Measurements from ENCODE around the gene ZHX3. TPM values are rescaled to one million over a fixed set of nuclear protein-coding genes. Genes with fewer than 3 reads are reported as not detected.

ZHX3 gene
- 4.9 and 5.9 TPM in 2 replicates for total RNA-seq (2014; rRNA removed; shearing (Covaris generic); ENCODE audit: low replicate concordance)

- Histone ChIP-seq H3K9ac (ENCODE audit: low read length) (peak within 1 kb of the TSS; percentile 81), H2AFZ (ENCODE audit: low read length) (peak within 1 kb of the TSS; percentile 99)
Observed at GRCh38 chr20:41317546-41318270, at the start of gene ZHX3. TSS of gene ZHX3 (minus strand) at chr20:41317731. CDS start at chr20:41204916, 112,815 bp downstream.

GRCh38 chr20:41367393-41367695 is 49.8 kb upstream of the ZHX3 start:
- no peak for DNase-seq
- Histone ChIP-seq H3K27ac (ENCODE audit: low read length) (no peak overlapping the region), H3K4me1 (ENCODE audit: low read length) (no peaks in the 10 kb centered on the region), H3K4me2 (ENCODE audit: low read depth, low read length, poor library complexity, severe bottlenecking) (no peak overlapping the region), H3K27me3 (ENCODE audit: low read length) (no peaks in the 10 kb centered on the region), H3K4me3 (ENCODE audit: low read length) (no peak overlapping the region), H3K9ac (ENCODE audit: low read length) (no peak overlapping the region), H4K20me1 (ENCODE audit: insufficient read depth, low read depth, low read length) (no peaks in the 10 kb centered on the region), H3K36me3 (ENCODE audit: insufficient read depth, low read length) (no peaks in the 10 kb centered on the region), H3K79me2 (ENCODE audit: low read length) (no peaks in the 10 kb centered on the region), H2AFZ (ENCODE audit: low read length) (no peak overlapping the region), H3K9me3 (ENCODE audit: low read length) (no peaks in the 10 kb centered on the region), H3K9me2 (replicated peaks; ENCODE audit: insufficient read depth, low read length) (no peaks in the 10 kb centered on the region)

More at GRCh38 chr20:41317546-41318270, at the start of gene ZHX3:
- no peaks in the 10 kb centered on the region for H3K79me2 ChIP-seq (ENCODE audit: low read length)
- H3K4me1 ChIP-seq (ENCODE audit: low read length) = peaks cover 17% of the 10 kb centered on the region
- peak within 1 kb of the TSS; percentile 78 for H3K4me3 ChIP-seq (ENCODE audit: low read length)
- peak; percentile 99 for DNase-seq
- H3K36me3 ChIP-seq (ENCODE audit: insufficient read depth, low read length) = no peaks in the 10 kb centered on the region
- H3K27me3 ChIP-seq (ENCODE audit: low read length) = no peaks in the 10 kb centered on the region; the same call in 1 of the 2 replicates
- peak within 1 kb of the TSS; percentile 98 for H3K4me2 ChIP-seq (ENCODE audit: low read depth, low read length, poor library complexity, severe bottlenecking)
- H3K9me3 ChIP-seq (ENCODE audit: low read length) = no peaks in the 10 kb centered on the region
- H3K9me2 ChIP-seq (replicated peaks; ENCODE audit: insufficient read depth, low read length) = no peaks in the 10 kb centered on the region
- 0 out of 2 replicates have a peak, but pooled peaks cover 4% of the 10 kb centered on the region for H4K20me1 ChIP-seq (ENCODE audit: insufficient read depth, low read depth, low read length)
- no peak within 1 kb of the TSS for H3K27ac ChIP-seq (ENCODE audit: low read length)

- Histone ChIP-seq H3K4me2 (ENCODE audit: low read depth, low read length, poor library complexity, severe bottlenecking) (no peak within 1 kb of the TSS), H3K4me3 (ENCODE audit: low read length) (no peak within 1 kb of the TSS), H3K9ac (ENCODE audit: low read length) (no peak within 1 kb of the TSS), H3K36me3 (ENCODE audit: insufficient read depth, low read length) (no peaks in the 10 kb centered on the region), H3K79me2 (ENCODE audit: low read length) (no peaks in the 10 kb centered on the region), H3K9me3 (ENCODE audit: low read length) (no peaks in the 10 kb centered on the region), H3K9me2 (replicated peaks; ENCODE audit: insufficient read depth, low read length) (no peaks in the 10 kb centered on the region), H3K27ac (ENCODE audit: low read length) (no peak within 1 kb of the TSS), H2AFZ (ENCODE audit: low read length) (no peak within 1 kb of the TSS), H4K20me1 (ENCODE audit: insufficient read depth, low read depth, low read length) (no peaks in the 10 kb centered on the region), H3K27me3 (ENCODE audit: low read length) (no peaks in the 10 kb centered on the region), H3K4me1 (ENCODE audit: low read length) (no peaks in the 10 kb centered on the region)
- no peak for DNase-seq
Observed at GRCh38 chr20:41366546-41367392, 49.2 kb upstream of the ZHX3 start, which contains the start of gene EMILIN3. TSS of gene EMILIN3 (minus strand) at chr20:41366818. CDS start at chr20:41366634, 184 bp downstream.

GRCh38 chr20:41365777-41366545 is 48.4 kb upstream of the ZHX3 start:
- Histone ChIP-seq H3K27me3 (ENCODE audit: low read length) (no peaks in the 10 kb centered on the region), H3K9me2 (replicated peaks; ENCODE audit: insufficient read depth, low read length) (no peaks in the 10 kb centered on the region)

DNA sequence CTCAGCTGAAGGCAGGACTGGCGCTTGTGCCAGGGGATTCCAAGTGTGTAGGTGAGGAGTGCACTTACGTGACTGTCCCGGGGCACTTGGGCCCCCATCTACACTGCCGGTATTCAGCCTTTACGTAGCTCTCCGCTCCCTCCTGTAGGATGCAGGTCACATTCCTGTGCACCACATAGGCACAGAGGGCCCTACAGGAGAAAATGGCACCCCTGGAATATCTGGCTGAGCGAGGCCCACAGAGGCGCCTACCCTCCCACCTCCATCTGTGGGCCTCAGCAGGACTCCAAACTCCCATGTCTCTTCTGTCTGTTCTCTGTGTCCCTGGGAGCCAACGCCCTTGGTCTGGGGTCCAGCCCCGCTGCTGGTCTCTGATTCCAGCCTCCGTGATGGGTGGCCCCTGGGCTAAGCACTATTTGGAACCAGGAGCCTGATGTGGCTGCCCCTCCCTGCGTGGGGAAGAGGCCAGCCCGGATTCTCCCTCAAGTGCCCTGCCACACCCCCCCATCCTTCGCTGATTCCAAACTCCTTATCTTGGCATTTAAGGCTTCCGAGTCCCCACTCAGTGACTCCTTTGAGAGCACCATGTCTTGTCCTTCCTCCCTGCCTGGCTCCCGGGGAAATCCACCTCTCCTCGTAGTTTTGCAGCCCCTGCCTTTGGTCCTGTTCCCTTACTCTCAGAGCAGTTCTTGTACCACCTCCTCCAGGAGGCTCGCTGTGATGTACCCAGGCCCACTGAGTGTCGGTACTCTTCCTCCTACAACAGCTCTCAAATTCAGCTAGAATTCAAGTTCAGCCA is 47.6 kb upstream of the ZHX3 start:
- Histone ChIP-seq H3K9me2 (replicated peaks; ENCODE audit: insufficient read depth, low read length) (no peaks in the 10 kb centered on the region), H3K9me3 (ENCODE audit: low read length) (no peaks in the 10 kb centered on the region), H3K36me3 (ENCODE audit: insufficient read depth, low read length) (no peaks in the 10 kb centered on the region), H3K4me2 (ENCODE audit: low read depth, low read length, poor library complexity, severe bottlenecking) (no peak overlapping the region), H3K79me2 (ENCODE audit: low read length) (no peaks in the 10 kb centered on the region), H3K27ac (ENCODE audit: low read length) (no peak overlapping the region), H3K9ac (ENCODE audit: low read length) (no peak overlapping the region), H3K27me3 (ENCODE audit: low read length) (no peaks in the 10 kb centered on the region), H2AFZ (ENCODE audit: low read length) (no peak overlapping the region), H4K20me1 (ENCODE audit: insufficient read depth, low read depth, low read length) (no peaks in the 10 kb centered on the region), H3K4me3 (ENCODE audit: low read length) (no peak overlapping the region), H3K4me1 (ENCODE audit: low read length) (no peaks in the 10 kb centered on the region)
- no peak for DNase-seq

More at GRCh38 chr20:41365777-41366545, 48.4 kb upstream of the ZHX3 start:
- Histone ChIP-seq H3K4me2 (ENCODE audit: low read depth, low read length, poor library complexity, severe bottlenecking) (no peak overlapping the region), H3K9ac (ENCODE audit: low read length) (no peak overlapping the region), H2AFZ (ENCODE audit: low read length) (no peak overlapping the region), H3K27ac (ENCODE audit: low read length) (no peak overlapping the region), H3K36me3 (ENCODE audit: insufficient read depth, low read length) (no peaks in the 10 kb centered on the region), H4K20me1 (ENCODE audit: insufficient read depth, low read depth, low read length) (no peaks in the 10 kb centered on the region), H3K4me1 (ENCODE audit: low read length) (no peaks in the 10 kb centered on the region), H3K4me3 (ENCODE audit: low read length) (no peak overlapping the region), H3K79me2 (ENCODE audit: low read length) (no peaks in the 10 kb centered on the region), H3K9me3 (ENCODE audit: low read length) (no peaks in the 10 kb centered on the region)
- DNase-seq = no peak

GRCh38 chr20:41364236-41364855 is 46.8 kb upstream of the ZHX3 start:
- DNase-seq = no peak
- Histone ChIP-seq H2AFZ (ENCODE audit: low read length) (no peak overlapping the region), H3K9ac (ENCODE audit: low read length) (no peak overlapping the region), H3K9me2 (replicated peaks; ENCODE audit: insufficient read depth, low read length) (no peaks in the 10 kb centered on the region), H3K9me3 (ENCODE audit: low read length) (no peaks in the 10 kb centered on the region), H3K36me3 (ENCODE audit: insufficient read depth, low read length) (no peaks in the 10 kb centered on the region), H3K79me2 (ENCODE audit: low read length) (no peaks in the 10 kb centered on the region), H3K4me3 (ENCODE audit: low read length) (no peak overlapping the region), H4K20me1 (ENCODE audit: insufficient read depth, low read depth, low read length) (no peaks in the 10 kb centered on the region), H3K4me2 (ENCODE audit: low read depth, low read length, poor library complexity, severe bottlenecking) (no peak overlapping the region), H3K27me3 (ENCODE audit: low read length) (no peaks in the 10 kb centered on the region), H3K4me1 (ENCODE audit: low read length) (no peaks in the 10 kb centered on the region), H3K27ac (ENCODE audit: low read length) (no peak overlapping the region)

- Histone ChIP-seq H3K4me1 (ENCODE audit: low read length) (no peaks in the 10 kb centered on the region), H3K36me3 (ENCODE audit: insufficient read depth, low read length) (no peaks in the 10 kb centered on the region), H3K79me2 (ENCODE audit: low read length) (no peaks in the 10 kb centered on the region), H4K20me1 (ENCODE audit: insufficient read depth, low read depth, low read length) (no peaks in the 10 kb centered on the region), H3K4me2 (ENCODE audit: low read depth, low read length, poor library complexity, severe bottlenecking) (no peak overlapping the region), H3K27ac (ENCODE audit: low read length) (no peak overlapping the region), H3K9ac (ENCODE audit: low read length) (no peak overlapping the region), H3K9me2 (replicated peaks; ENCODE audit: insufficient read depth, low read length) (no peaks in the 10 kb centered on the region), H2AFZ (ENCODE audit: low read length) (no peak overlapping the region), H3K27me3 (ENCODE audit: low read length) (no peaks in the 10 kb centered on the region), H3K4me3 (ENCODE audit: low read length) (no peak overlapping the region), H3K9me3 (ENCODE audit: low read length) (no peaks in the 10 kb centered on the region)
- no peak for DNase-seq
Observed at GRCh38 chr20:41363601-41364000, 46.1 kb upstream of the ZHX3 start.

All from Karpas-422 (cell line).